H54 (cell line): ENCODE data around the gene ATG10.
"Not testable (repeated sequence)": the region's sequence is repeated elsewhere in the genome, so short reads cannot be mapped to it uniquely, and the experiment has no call there.

ENCODE experiments used
- DNase-seq: peaks from one replicate; pipeline ENCODE4 v3.0.0; 2011; ENCODE audit warnings: low spot score, mixed read lengths; ENCODE audit not compliant: insufficient read length
- FAIRE-seq: peaks from 3 replicates; lab custom pipeline; 2011; peaks lifted over from hg19 to GRCh38; lab: Jason Lieb, UNC
- POLR2A ChIP-seq: IDR thresholded peaks from 2 replicates; pipeline ENCODE4 v1.6.1; 2011; ENCODE audit warnings: low read depth, mild to moderate bottlenecking, low read length

Gene ATG10

DNA sequence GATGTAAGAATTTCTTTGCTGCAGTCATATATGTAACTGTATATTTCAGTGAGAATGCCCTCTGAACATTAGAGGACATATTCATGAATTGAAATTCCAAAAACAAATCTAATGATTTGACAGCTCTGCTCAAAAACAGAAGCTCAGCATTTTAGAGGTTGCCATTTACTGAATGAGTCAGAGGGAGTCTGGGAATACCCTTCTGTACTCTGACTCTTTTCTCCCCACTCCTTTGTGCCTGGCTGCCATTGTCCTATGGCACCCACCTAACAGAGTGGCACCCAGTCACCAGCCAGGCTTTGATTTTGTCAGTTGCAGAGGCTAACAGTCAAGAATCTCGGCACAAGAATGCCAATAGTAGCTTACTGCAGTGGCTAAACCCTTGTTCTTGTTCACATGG lies 133.6 kb downstream of the ATG10 start:
- FAIRE-seq (peak; percentile 65), DNase-seq (no peak)

GRCh38 chr5:82106207-82106606 lies 134.4 kb downstream of the ATG10 start:
- DNase-seq (no peak), FAIRE-seq (peak; percentile 73)
- TF ChIP-seq POLR2A: no peak

More for the DNA sequence above, 133.6 kb downstream of the ATG10 start:
- TF ChIP-seq POLR2A: no peak

- peak; percentile 6 for FAIRE-seq
- DNase-seq: no peak
- no peak for TF ChIP-seq POLR2A
These were observed 134.9 kb downstream of the ATG10 start for GRCh38 chr5:82106756-82107155.

GRCh38 chr5:82107267-82107666 lies 135.4 kb downstream of the ATG10 start:
- DNase-seq: no peak
- peak; percentile 58 for FAIRE-seq
- TF ChIP-seq POLR2A: no peak

GRCh38 chr5:82109013-82109412 lies 137.2 kb downstream of the ATG10 start:
- FAIRE-seq: no peak
- DNase-seq: no peak
- TF ChIP-seq POLR2A: no peak

- not testable (repeated sequence) for FAIRE-seq, DNase-seq
These were observed 138.1 kb downstream of the ATG10 start for GRCh38 chr5:82109915-82110314.

DNA sequence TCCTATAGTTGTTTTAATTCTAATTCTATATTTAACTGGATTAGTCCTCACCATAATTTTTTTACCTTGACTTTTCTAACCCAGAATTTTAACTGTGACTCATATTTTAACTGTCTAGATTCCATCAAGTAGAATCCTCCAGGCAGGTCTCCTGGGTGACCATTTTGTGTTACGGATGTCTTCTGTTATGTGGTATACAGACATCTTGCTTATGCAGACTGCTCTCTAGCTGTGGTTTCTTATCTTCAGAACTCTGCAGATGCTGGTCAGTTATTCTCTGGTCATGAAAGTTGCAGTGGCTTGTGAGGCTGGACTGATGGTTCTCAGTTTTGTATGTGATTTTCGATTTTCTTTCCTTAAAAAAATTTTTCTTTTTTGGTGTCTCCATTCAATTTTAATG lies 139.4 kb downstream of the ATG10 start:
- FAIRE-seq (no peak), DNase-seq (no peak)
- no peak for TF ChIP-seq POLR2A

DNA sequence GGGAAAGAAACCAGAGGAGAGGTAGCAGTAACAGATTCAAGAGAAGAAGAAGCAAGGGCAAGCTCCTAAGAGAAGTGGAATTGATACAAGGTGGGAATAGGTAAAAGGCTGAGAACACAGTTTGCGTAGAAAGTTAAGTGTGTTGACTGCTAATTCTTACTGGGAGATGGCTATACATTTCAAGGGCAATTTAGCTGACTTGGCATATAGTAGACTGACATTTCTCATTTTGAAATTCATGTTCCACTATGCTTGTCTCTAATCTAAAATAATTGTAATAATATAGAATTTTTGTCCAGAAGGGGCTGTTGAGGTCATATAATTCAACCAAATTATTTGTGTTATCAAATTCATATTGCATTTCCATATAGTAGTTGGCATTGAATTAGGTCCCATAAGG lies 144.0 kb downstream of the ATG10 start:
- DNase-seq (no peak), FAIRE-seq (no peak)
- TF ChIP-seq POLR2A: no peak

GRCh38 chr5:82119889-82120288 lies 148.1 kb downstream of the ATG10 start:
- DNase-seq: no peak
- TF ChIP-seq POLR2A: no peak
- no peak for FAIRE-seq

DNA sequence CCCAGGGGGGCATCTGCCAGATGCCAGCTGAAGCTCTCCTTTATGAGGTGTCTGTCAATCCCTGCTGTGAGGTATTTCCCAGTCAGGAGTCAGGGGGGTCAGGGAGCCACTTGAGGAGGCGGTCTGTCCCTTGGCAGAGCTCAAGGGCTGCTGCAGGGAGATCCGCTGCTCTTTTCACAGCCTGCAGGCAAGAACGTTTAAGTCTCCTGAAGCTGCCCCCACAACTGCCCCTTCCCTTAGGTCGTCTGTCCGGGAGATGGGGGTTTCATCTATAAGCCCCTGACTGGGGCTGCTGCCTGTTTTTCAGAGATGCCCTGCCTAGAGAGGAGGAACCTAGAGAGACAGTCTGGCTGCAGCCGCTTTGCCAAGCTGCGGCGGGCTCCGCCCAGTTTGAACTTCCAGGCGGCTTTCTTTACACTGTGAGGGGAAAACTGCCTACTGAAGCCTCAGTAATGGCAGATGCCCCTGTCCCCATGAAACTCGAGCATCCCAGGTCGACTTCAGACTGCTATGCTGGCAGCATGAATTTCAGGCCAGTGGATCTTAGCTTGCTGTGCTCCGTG lies 158.0 kb downstream of the ATG10 start:
- no peak for TF ChIP-seq POLR2A
- no peak for FAIRE-seq

DNA sequence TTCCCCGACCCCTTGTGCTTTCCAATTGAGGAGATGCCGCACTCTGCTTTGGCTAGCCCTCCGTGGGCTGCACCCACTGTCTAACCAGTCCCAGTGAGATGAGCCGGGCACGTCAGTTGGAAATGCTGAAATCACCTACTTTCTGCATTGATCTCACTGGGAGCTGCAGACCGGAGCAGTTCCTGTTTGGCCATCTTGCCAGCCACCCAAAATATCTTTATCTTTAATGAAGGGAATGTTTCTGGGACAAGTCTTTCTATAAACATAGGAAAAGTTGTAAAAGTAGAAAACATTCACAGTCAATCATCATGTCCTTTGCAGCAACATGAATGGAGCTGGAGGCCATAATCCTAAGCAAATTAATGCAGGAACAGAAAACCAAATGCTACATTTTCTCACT lies 158.8 kb downstream of the ATG10 start:
- FAIRE-seq: no peak
- no peak for TF ChIP-seq POLR2A
- DNase-seq: no peak

More for the DNA sequence above, 158.0 kb downstream of the ATG10 start:
- no peak for DNase-seq

DNA sequence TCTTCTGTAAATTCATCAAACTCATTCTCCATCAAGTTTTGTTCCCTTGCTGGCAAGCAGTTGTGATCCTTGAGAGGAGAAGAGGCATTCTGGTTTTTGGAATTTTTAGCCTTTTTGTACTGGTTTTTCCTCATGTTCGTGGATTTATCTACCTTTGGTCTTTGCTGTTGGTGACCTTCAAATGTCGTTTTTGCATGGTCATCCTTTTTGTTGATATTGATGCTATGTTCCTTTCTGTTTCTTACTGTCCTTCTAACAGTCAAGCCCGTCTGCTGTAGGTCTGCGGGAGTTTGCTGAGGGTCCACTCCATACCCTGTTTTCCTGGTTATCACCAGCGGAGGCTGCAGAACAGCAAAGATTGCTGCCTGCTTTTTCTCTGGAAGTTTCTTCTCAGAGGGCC lies 165.4 kb downstream of the ATG10 start:
- DNase-seq: no peak
- TF ChIP-seq POLR2A: no peak
- no peak for FAIRE-seq

- not testable (repeated sequence) for FAIRE-seq
These were observed 168.0 kb downstream of the ATG10 start for GRCh38 chr5:82139837-82140236.

GRCh38 chr5:82142217-82142841 lies 170.5 kb downstream of the ATG10 start:
- DNase-seq: no peak

More at GRCh38 chr5:82139837-82140236, 168.0 kb downstream of the ATG10 start:
- DNase-seq: not testable (repeated sequence)

DNA sequence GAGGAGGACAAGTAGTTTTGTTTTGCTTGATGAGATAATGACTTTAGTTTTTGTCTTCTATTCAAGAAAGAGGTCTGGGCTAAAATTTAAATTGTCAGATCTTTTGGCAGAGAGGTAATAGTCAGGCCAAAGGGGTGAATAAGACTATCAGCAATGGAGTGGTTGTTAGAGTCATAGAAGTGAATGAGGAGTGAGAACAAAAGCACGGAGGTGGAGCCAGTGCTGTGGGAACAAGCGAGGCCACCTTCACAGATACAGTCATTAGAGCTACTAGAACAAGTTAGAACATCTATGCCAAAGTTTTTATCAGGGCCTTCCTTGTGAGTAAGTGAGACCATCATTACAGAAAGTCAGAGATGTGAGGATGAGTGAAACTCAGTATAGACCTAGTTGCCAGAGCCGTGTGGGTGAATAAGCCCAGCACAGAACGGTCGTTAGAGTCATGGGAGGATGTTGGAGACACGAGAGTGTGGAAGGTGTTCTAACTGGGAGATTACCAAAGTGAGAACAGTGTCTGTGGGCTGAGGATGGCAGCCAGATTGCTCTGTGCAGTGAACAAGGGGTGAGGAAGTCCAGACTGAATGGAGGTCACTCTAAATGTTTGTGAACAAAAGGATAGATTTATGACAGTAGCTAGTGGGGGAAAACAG lies 171.2 kb downstream of the ATG10 start:
- DNase-seq: no peak
- no peak for TF ChIP-seq POLR2A
- no peak for FAIRE-seq

More at GRCh38 chr5:82142217-82142841, 170.5 kb downstream of the ATG10 start:
- no peak for FAIRE-seq
- no peak for TF ChIP-seq POLR2A
